HCT116 (cell line): ENCODE results near the gene HOTAIR. TPM values are rescaled to one million over a fixed set of nuclear protein-coding genes. Genes with fewer than 3 reads are reported as not detected.

Experiments
- ATAC-seq: fragments of 200-7000 bp; cut with Tn5 transposase; 2 replicates; pipeline ENCODE4 v1.9.1; 2020; ENCODE audit warnings: mild to moderate bottlenecking, moderate library complexity
- BruUV-seq: library from RNA; stranded (reverse); fragments of 400-500 nt; replicated peaks from 2 replicates; lab custom pipeline; 2021; lab: Mats Ljungman, UMichigan
- CTCF ChIA-PET: fragments of 300-600 bp; sonication (Branson Sonifier 250); formaldehyde crosslinking; loops from one replicate; lab custom pipeline; 2021; ENCODE audit warnings: antibody characterized with exemption; lab: Charles Lee
- POLR2A ChIA-PET: fragments of 300-600, 350-600 bp; sonication (Branson Sonifier 250); formaldehyde crosslinking; loops from one replicate; lab custom pipeline; 2021; ENCODE audit warnings: antibody characterized with exemption; lab: Charles Lee
- RAD21 ChIA-PET, 2 experiments: fragments of 300-600 bp; sonication (Branson Sonifier 250); formaldehyde crosslinking; loops; one replicate each; lab custom pipeline; 2023; ENCODE audit warnings: low total read pairs in 2 of 2; ENCODE audit not compliant: uncharacterized antibody in 2 of 2, unreplicated experiment in 2 of 2, low non-redundant PET in 1 of 2; lab: Charles Lee
- DNase-seq: peaks from one replicate; pipeline ENCODE4 v3.0.0-alpha.2; 2010; ENCODE audit warnings: low read depth, low spot score
- H2AFZ ChIP-seq: fragments of 200-600 bp; shearing (Covaris generic), sonication (generic); 2 replicates; pipeline ENCODE4 v1.6.1; 2017; ENCODE audit warnings: low read depth, mixed run types, mixed read lengths, antibody characterized with exemption, low read length; ENCODE audit not compliant: poor library complexity, severe bottlenecking
- H3K27ac ChIP-seq: 2 replicates; pipeline ENCODE4 v1.5.1; 2012; ENCODE audit warnings: low read depth, low read length
- H3K27me3 ChIP-seq: fragments of 200-600 bp; sonication (generic); 2 replicates; pipeline ENCODE4 v1.6.1; 2016; ENCODE audit warnings: mixed run types, low read length, mixed read lengths; ENCODE audit not compliant: insufficient read depth
- H3K36me3 ChIP-seq, 2 experiments: fragments of 200-500 bp in 1 of 2; fragments of 200-600 bp in 1 of 2; sonication (Bioruptor generic) in 1 of 2; sonication (generic) in 1 of 2; 2 replicates each; pipeline versions ENCODE4 v1.5.1 to v1.6.1; 2014 to 2016; ENCODE audit warnings: low read length in 2 of 2, inconsistent platforms in 1 of 2, mixed read lengths in 1 of 2, mixed run types in 1 of 2; ENCODE audit not compliant: insufficient read depth in 2 of 2, control insufficient read depth in 1 of 2
- H3K4me1 ChIP-seq, 2 experiments: fragments of 200-600 bp in 1 of 2; sonication (generic) in 1 of 2; 2 replicates each; pipeline versions ENCODE4 v1.5.1 to v1.6.1; 2012 to 2017; ENCODE audit warnings: low read length in 2 of 2, inconsistent platforms in 1 of 2, mild to moderate bottlenecking in 1 of 2, mixed read lengths in 1 of 2, mixed run types in 1 of 2, moderate library complexity in 1 of 2; ENCODE audit not compliant: insufficient read depth in 2 of 2, control insufficient read depth in 1 of 2
- H3K4me2 ChIP-seq: fragments of 200-600 bp; sonication (generic); 2 replicates; pipeline ENCODE4 v1.6.1; 2017; ENCODE audit warnings: mixed run types, low read length, mixed read lengths
- H3K4me3 ChIP-seq, 2 experiments: fragments of 200-600 bp in 1 of 2; sonication (generic) in 1 of 2; replicated peaks in 1 of 2; 2 replicates each; pipeline ENCODE4 v1.5.1; 2011 to 2016; ENCODE audit warnings: low read length in 2 of 2, control low read depth in 1 of 2, low read depth in 1 of 2, mild to moderate bottlenecking in 1 of 2, mixed read lengths in 1 of 2, mixed run types in 1 of 2
- H3K79me2 ChIP-seq: fragments of 200-600 bp; sonication (generic); 2 replicates; pipeline ENCODE4 v1.6.1; 2017; ENCODE audit warnings: mild to moderate bottlenecking, mixed run types, low read length, moderate library complexity, mixed read lengths; ENCODE audit not compliant: insufficient read depth
- H3K9ac ChIP-seq: fragments of 200-600 bp; sonication (generic); 2 replicates; pipeline ENCODE4 v1.6.1; 2016; ENCODE audit warnings: low read length, mixed read lengths
- H3K9me2 ChIP-seq: fragments of 200-600 bp; sonication (generic), shearing (Covaris generic); 2 replicates; pipeline ENCODE4 v1.6.1; 2017; ENCODE audit warnings: mixed run types, mild to moderate bottlenecking, moderate library complexity; ENCODE audit not compliant: insufficient read depth
- H3K9me3 ChIP-seq, 2 experiments: fragments of 200-500 bp in 1 of 2; fragments of 200-600 bp in 1 of 2; sonication (Bioruptor generic) in 1 of 2; sonication (generic) in 1 of 2; 2 replicates each; pipeline ENCODE4 v1.6.1; 2014 to 2017; ENCODE audit warnings: low read length in 2 of 2, mixed read lengths in 2 of 2, inconsistent platforms in 1 of 2, low read depth in 1 of 2, mild to moderate bottlenecking in 1 of 2, mixed run types in 1 of 2, moderate library complexity in 1 of 2; ENCODE audit not compliant: control insufficient read depth in 1 of 2, insufficient read depth in 1 of 2
- H4K20me1 ChIP-seq: fragments of 200-600 bp; sonication (generic), shearing (Covaris generic); 2 replicates; pipeline ENCODE4 v1.6.1; 2017; ENCODE audit warnings: mixed run types, mild to moderate bottlenecking, moderate library complexity; ENCODE audit not compliant: insufficient read depth
- ATF3 ChIP-seq: IDR thresholded peaks from 2 replicates; pipeline ENCODE4 v1.6.1; 2012
- CBX3 ChIP-seq: IDR thresholded peaks from 2 replicates; pipeline ENCODE4 v1.6.1; 2012; ENCODE audit warnings: low read depth
- CEBPB ChIP-seq: IDR thresholded peaks from 2 replicates; pipeline ENCODE4 v1.6.1; 2012; ENCODE audit warnings: low read depth
- CTCF ChIP-seq, 3 experiments: fragments of 200-600 bp in 1 of 3; sonication (generic) in 1 of 3; IDR thresholded peaks in 2 of 3; conservative IDR thresholded peaks in 1 of 3; 2 replicates each; pipeline ENCODE4 v1.5.1; 2012 to 2017; ENCODE audit warnings: low read depth in 2 of 3, low read length in 2 of 3, antibody characterized with exemption in 1 of 3, borderline replicate concordance in 1 of 3, control low read depth in 1 of 3, mild to moderate bottlenecking in 1 of 3, mixed read lengths in 1 of 3, mixed run types in 1 of 3, moderate library complexity in 1 of 3; ENCODE audit not compliant: insufficient read depth in 1 of 3
- EGR1 ChIP-seq: IDR thresholded peaks from 2 replicates; pipeline ENCODE4 v1.6.1; 2012; ENCODE audit warnings: low read depth
- ELF1 ChIP-seq: IDR thresholded peaks from 2 replicates; pipeline ENCODE4 v1.6.1; 2012; ENCODE audit warnings: low read depth, borderline replicate concordance
- EZH2 ChIP-seq: fragments of 200-600 bp; sonication (generic); IDR thresholded peaks from 2 replicates; pipeline ENCODE4 v1.6.1; 2017; ENCODE audit warnings: antibody characterized with exemption, mixed run types
- EZH2phosphoT487 ChIP-seq: fragments of 200-600 bp; IDR thresholded peaks from 2 replicates; pipeline ENCODE4 v1.6.1; 2018; ENCODE audit warnings: antibody characterized with exemption, borderline replicate concordance
- RAD21 ChIP-seq: IDR thresholded peaks from 2 replicates; pipeline ENCODE4 v1.6.1; 2012; ENCODE audit warnings: low read depth, mild to moderate bottlenecking
- SIN3A ChIP-seq: IDR thresholded peaks from 2 replicates; pipeline ENCODE4 v1.6.1; 2012; ENCODE audit warnings: low read depth
- SP1 ChIP-seq: IDR thresholded peaks from 2 replicates; pipeline ENCODE4 v1.6.1; 2012; ENCODE audit warnings: low read depth
- SRF ChIP-seq: IDR thresholded peaks from 2 replicates; pipeline ENCODE4 v1.6.1; 2012; ENCODE audit warnings: low read depth
- YY1 ChIP-seq: IDR thresholded peaks from 2 replicates; pipeline ENCODE4 v1.6.1; 2011; ENCODE audit warnings: low read length, low read depth, moderate library complexity, mild to moderate bottlenecking; ENCODE audit not compliant: insufficient replicate concordance; ENCODE audit errors: extremely low read depth
- ZBTB33 ChIP-seq: IDR thresholded peaks from 2 replicates; pipeline ENCODE4 v1.6.1; 2011; ENCODE audit warnings: mild to moderate bottlenecking, low read length, moderate library complexity; ENCODE audit not compliant: insufficient replicate concordance; ENCODE audit errors: extremely low read depth
- ZFX ChIP-seq: fragments of 450-650 bp; IDR thresholded peaks from 2 replicates; pipeline ENCODE4 v1.6.1; 2017
- intact Hi-C: fragments of 100-400 bp; cut with micrococcal nuclease; formaldehyde crosslinking; loops from 2 replicates; pipeline ENCODE4 v1.10.0; 2022
- total RNA-seq: library from RNA; stranded (reverse); gene quantifications from one replicate; pipeline ENCODE4 v1.2.1, GENCODE V29; 2021; ENCODE audit not compliant: unreplicated experiment

Gene HOTAIR
- total RNA-seq, 1 experiment from 2014 or later, result 0.25 TPM

GRCh38 chr12:54005531-54005852 is 30.7 kb upstream of the HOTAIR start:
- no peak overlapping the region for H2AFZ ChIP-seq
- H3K79me2 ChIP-seq, result peaks cover 12% of the 10 kb centered on the region
- H3K9me3 ChIP-seq, result no peaks in the 10 kb centered on the region
- H3K9ac ChIP-seq, result no peak overlapping the region
- no peaks in the 10 kb centered on the region for H3K27me3 ChIP-seq
- no peak for ATAC-seq
- ChIA-PET POLR2A (interaction anchor here (0.7 kb wide), 1 partner anchor 12 kb away, joined by 4 read pairs; no protein-coding TSS in a partner anchor), RAD21 (interaction anchor here (0.8 to 2.3 kb wide), 6 partner anchors 9 to 202 kb away, joined by 3 to 18 read pairs (median 6); no protein-coding TSS in a partner anchor), CTCF (interaction anchor here (0.6 to 3.5 kb wide), 21 partner anchors 10 to 363 kb away, joined by 3 to 68 read pairs (median 4); partner anchors contain the start of genes CBX5, HNRNPA1, HOXC10 and HOXC5)
- BruUV-seq, result no TSS peak
- no peaks in the 10 kb centered on the region for H4K20me1 ChIP-seq
- intact Hi-C loops, result no loop called here
- H3K4me3 ChIP-seq, result no peak overlapping the region
- H3K27ac ChIP-seq, result no peak overlapping the region
- H3K36me3 ChIP-seq, result peaks cover 0 to 6% of the 10 kb centered on the region in 2 experiments; a peak in 1 of 4 replicates
- H3K4me1 ChIP-seq, result peaks cover 5 to 18% of the 10 kb centered on the region in 2 experiments
- no peak for DNase-seq
- H3K9me2 ChIP-seq, result no peaks in the 10 kb centered on the region
- TF ChIP-seq RAD21 (no peak), SP1 (no peak), ATF3 (no peak), SIN3A (no peak), ELF1 (no peak), ZFX (no peak), EGR1 (no peak), CTCF (IDR thresholded peaks at IDR 0.05 in 2 of 3, conservative IDR thresholded peaks at IDR 0.05 in 1 of 3; ENCODE audit: borderline replicate concordance in 1 of 3, insufficient read depth in 1 of 3, low read depth in 2 of 3, low read length in 2 of 3) (no peak), CBX3 (no peak), EZH2 (no peak), ZBTB33 (no peak), SRF (no peak), CEBPB (no peak), EZH2phosphoT487 (no peak), YY1 (no peak)
- no peak overlapping the region for H3K4me2 ChIP-seq
